GM18526 (cell line): ENCODE measurements around the gene SPATA2L.

Experiments used
- POLR2A ChIP-seq: IDR thresholded peaks from 3 replicates; pipeline ENCODE4 v1.6.1; 2011; ENCODE audit not compliant: insufficient read length; ENCODE audit errors: extremely low read depth

The SPATA2L gene

DNA sequence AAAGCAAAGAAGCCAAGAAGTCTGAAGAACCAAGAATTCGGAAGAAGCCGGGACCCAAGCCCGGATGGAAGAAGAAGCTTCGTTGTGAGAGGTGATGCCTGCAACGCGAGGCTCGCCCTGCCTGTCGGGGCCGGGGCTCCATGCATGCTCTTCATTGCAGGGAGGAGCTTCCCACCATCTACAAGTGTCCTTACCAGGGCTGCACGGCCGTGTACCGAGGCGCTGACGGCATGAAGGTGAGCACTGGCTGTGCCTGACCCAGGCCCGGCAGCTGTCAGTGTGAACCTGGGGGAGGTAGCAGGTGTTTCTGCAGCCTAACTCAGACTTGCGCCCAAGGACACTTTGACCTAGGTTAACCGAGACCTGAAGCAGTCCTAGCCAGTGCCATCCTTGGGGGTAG is 31.8 kb upstream of the SPATA2L start:
- no peak for TF ChIP-seq POLR2A

DNA sequence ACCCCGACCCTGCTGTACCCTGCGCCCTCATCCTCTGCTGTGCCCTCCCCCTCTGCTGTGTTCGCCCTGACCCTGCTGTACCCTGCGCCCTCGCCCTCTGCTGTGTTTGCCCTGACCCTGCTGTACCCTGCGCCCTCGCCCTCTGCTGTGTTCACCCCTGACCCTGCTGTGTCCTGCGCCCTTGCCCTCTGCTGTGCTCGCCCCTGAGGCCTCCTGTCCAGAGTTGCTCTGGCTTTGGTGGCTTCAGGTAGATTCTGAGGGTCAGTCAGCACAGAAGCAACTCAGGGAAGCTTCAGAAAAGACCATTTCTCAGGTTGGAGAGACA is 31.4 kb upstream of the SPATA2L start:
- TF ChIP-seq POLR2A, result no peak

DNA sequence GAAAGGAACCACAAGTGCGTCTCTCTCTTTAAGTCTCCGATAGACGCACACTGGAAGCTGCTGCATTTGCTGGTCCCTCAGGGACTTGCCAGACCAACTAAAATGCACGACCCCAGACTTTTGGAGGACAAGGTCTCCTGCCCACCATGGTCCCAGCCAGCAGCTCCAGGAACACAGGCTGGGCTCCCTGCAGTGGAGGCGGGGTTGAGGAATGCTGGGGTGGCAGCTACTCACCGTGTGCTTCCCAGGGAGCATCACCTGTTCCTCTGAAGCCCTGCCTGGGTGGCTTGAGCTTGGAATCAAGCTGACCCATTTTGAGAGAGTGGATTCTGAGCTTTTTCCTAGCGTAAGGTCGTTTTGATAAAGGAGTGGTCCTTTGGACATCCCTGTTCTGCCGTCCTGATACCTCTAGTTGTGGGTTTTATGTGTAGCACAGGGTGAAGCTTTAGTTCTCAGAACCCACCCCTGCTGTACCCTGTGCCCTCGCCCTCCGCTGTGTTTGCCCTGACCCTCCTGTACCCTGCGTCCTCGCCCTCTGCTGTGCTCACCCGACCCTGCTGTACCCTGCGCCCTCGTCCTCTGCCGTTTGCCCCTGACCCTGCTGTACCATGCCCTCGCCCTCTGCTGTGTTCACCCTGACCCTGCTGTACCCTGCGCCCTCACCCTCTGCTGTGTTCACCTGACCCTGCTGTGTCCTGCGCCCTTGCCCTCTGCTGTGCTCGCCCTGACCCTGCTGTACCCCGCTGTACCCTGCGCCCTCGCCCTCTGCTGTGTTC is 30.8 kb upstream of the SPATA2L start:
- no peak for TF ChIP-seq POLR2A

DNA sequence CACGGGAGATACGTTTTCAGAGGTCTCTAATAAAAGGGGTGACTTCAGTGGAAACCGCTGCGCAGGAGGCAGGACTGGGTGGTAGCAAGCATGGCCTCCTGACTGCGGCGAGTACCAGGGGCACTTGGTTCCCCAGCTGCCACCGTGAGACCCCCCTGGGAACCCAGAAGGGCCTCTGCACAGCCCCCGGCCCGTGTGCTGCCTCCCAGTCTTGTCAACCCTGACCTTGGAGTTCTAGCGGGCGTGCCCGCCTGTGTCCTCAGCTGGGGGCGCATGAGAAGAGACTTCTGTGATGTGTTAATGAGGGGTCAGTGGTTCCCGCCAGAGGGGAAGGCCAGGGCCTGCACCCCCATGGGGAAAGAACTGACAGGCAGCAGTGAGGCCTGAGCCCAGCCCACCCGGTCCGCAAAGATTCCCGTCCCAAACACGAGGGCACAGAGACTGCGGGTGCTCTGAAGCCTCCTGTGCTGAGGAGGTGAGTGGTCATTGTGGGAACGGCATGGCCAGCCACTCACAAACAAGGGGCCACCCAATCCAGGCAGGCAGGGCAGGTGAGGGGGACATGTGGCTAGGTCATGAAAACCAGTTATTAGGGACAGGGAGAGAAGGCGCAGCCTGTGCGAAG is 29.2 kb upstream of the SPATA2L start:
- TF ChIP-seq POLR2A, result no peak

DNA sequence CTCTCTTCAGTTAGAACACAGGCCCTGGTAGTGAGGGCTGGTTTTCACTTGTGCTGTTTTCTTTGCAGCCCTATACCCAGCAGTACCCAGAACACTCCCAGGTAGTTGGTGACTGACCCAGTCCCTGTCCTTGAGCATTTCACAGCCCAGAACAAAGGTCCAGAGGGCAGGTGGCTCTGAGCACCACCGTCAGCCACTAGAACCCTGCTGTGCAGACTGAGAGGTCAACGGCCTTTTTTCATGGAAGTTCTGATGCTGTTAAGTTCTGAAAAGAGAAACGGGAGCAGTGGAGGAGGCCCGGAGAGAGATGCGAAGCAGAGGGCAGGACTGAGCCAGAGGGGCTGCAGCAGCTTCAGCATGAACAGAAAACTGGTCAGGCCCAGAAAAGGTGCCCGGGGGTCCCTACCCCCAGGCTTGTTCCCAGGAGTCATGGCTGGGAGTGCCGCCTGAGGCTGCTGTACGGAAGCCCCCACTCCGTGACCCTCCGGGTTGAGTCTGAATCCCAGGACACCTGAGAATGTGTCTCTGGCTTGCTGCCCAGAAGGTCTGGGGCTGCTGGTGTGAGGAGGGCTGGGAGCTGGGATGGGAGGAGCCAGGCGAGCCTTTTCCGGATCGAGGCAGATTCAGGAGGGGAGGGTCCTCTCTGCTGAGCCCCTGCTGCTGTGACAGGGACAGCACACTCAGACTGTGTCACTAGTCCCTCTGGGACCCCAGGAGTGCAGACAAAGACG is 28.5 kb upstream of the SPATA2L start:
- no peak for TF ChIP-seq POLR2A

DNA sequence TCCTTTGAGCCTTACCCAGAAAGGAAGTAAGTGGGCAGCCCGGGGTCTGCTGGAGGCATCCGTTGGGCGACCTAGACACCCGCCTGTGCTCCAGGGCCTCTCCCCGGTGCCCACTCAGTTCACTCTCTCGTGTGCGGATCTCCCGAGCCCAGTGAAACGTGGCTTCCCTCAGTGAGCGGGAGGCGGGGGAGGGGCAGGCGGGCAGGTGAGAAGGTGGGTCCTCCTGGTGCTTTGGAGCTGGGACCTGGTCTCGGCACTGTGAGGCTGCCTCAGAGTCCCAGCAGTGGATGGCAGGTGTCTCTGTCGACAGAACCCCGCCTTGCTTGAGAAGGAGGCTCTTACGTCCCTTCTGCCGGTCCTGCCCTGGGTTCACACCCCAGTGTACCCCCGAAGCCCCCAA is 27.8 kb upstream of the SPATA2L start:
- no peak for TF ChIP-seq POLR2A

DNA sequence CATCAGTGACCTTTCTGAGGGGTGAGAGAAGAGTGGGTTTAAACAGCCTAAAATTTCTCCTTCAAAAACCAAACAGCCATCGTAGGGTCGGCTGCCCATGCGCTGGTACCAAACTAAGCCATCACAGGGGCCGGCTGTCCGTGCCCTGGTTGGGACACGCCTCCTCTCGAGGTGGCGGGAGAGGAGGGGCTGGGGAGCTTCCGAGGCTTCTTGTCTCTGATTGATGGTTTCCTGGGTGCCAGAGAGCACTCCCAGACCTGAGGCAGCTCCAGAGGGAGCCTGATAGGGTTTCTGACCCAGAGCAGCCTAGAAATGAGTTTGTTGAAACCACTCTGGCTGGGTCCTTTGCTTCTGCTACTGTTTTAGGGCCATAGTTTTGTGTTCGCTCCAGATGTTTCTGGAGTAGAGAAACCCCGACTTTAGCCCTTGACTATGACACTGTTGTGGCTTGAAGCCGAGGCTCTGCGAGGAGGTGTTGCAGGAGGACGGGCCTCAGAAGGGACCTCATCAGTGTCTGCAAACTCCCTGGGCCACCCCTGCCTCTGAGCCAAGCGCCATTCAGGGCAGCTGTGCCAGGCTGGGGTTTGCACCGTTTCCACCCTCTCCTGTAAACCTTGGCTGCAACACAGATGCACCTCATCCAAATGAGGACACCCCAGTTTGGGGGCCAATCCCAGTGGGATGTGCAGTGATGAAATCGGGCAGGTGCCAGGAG is 26.1 kb upstream of the SPATA2L start:
- no peak for TF ChIP-seq POLR2A

DNA sequence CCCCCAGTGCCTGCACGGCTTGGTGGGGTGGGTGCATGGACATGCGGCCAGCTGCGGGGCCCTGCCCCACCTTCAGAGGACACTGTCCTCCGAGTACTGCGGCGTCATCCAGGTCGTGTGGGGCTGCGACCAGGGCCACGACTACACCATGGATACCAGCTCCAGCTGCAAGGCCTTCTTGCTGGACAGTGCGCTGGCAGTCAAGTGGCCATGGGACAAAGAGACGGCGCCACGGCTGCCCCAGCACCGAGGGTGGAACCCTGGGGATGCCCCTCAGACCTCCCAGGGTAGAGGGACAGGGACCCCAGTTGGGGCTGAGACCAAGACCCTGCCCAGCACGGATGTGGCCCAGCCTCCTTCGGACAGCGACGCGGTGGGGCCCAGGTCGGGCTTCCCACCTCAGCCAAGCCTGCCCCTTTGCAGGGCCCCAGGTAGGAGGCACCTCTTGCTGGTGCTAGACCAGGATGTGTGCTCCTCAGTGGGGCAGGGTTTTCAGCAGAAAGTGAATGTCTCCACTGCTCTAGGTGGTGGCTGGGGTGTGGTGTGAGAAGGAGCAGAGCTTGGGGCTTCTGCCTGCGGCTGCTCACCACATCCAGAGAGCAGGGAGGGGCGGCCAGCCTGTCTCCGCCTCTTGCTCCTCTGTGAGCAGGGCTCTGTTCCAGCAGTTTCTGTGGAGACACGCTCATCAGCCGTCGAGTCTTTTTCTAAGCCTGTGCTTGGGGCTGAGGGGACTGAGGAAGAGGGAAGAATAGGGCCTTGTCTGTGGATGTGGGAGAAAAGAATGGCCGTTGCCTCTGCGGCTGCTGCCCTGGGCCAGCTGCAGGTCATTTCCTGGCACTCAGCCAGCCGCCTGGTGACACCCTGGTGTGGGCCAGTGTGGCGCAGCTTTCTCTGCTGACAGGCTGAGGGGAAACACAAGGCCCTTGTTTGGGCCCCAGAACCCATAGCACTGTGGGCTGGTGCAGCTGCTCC is 22.1 kb upstream of the SPATA2L start:
- no peak for TF ChIP-seq POLR2A

DNA sequence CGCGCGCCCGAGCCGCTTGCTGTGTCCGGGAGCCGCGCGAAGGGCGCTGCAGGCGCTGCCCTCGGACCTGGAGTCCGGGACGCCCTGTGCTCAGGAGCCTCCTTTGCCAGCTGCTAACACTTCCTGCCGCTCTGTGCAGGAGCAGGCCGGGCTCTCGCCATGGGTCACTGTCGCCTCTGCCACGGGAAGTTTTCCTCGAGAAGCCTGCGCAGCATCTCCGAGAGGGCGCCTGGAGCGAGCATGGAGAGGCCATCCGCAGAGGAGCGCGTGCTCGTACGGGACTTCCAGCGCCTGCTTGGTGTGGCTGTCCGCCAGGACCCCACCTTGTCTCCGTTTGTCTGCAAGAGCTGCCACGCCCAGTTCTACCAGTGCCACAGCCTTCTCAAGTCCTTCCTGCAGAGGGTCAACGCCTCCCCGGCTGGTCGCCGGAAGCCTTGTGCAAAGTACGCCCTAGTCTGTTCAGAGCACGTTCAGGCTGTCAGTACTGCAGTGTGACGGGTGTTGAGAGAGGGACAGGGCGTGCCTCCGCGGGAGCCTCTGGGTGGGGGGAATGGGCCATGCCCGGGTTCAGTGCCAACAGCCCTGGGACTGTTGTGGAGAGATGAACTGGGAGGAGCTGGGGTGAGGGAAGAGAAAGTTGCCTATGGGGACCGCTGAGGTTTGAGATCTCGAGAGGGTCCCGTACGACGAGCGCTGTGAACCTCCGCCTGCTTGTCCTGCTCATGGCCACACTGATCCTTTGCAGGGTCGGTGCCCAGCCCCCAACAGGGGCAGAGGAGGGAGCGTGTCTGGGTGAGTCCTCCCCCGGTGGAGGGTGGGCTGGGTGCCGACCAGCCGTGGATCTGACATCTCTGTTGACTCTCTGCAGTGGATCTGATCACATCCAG is 21.1 kb upstream of the SPATA2L start:
- TF ChIP-seq POLR2A, result no peak

DNA sequence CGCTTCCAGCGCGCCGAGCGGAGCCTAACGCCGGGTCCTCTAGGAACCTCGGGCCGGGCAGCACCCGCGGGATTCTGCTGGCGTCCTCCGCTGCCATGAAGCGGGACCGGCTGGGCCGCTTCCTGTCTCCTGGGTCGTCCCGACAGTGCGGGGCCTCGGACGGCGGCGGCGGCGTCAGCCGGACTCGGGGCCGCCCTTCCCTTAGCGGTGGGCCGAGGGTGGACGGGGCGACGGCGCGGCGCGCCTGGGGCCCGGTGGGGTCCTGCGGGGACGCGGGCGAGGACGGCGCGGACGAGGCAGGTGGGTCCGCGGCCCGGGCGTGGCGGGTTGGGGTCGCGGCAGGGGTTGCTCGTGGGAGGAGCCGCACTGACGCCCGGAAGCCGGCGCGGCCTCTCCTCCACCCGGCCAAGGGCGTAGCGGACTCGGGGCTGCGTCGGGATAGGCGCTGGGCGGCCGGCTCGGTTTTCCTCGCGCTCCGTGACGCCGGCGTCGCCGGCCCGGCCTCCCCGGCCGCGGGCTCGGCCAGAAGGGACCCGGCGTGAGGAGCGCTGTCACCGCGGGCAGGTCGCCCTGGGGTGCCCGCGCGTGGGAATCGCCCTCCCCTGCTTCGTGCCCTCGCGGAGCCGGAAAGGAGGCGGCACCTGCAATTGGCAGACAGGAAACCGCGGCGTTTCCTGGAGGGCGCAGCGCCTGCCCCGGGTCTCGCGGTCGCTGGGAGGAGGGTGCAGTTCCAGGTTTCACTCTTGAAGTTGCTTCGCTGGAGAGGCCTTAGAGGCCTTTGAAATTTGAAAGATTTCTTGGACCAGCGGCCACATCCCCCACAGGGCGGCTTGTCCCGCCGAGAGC is 20.3 kb upstream of the SPATA2L start:
- TF ChIP-seq POLR2A, result peak; percentile 39

DNA sequence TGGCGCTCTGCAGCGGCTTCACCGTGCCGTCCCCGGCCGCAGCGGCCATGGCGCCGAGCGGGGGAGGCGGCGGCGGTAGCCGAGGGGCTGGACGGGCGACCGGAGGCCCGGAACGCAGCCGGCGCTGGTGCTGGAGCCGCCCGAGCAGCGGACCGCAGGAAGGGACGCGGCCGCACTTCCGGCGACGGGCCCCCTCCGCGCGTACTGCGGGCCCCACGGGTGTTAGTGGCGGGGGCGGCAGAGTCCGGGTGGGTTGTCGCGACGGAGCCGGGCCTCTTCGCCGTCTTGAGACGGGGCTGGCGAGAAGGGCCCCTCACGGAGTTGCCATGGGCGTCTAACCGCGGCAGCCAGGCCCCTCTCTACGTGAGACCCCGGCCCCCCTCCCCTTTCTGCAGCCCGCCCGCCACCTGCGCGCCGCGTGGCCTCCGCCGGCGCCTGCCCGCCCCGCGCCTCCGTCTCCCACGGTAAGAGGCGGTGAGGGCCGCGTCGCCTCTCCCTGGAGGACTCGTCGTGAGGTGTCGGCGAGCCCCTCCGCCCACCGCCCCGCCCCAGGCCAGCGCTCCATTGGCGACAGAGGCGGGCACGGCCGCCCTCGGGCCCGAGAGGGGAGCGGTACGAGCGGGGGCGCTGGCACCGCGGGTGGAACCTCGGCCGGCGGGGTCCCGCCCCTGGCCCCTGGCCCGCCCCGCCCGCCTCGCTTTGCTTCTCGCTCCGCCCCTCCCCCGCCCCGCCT is 19.5 kb upstream of the SPATA2L start, which contains the start of the genes VPS9D1 and ZNF276:
Gene VPS9D1, minus strand, starts transcription at position 86 of the 733 bp plus-strand sequence. Its CDS starts 37 bp downstream, at position 49.
Gene ZNF276, plus strand, starts transcription at position 725 of the 733 bp plus-strand sequence. CDS start 104 bp downstream, outside the sequence.
- peak; percentile 30 for TF ChIP-seq POLR2A

DNA sequence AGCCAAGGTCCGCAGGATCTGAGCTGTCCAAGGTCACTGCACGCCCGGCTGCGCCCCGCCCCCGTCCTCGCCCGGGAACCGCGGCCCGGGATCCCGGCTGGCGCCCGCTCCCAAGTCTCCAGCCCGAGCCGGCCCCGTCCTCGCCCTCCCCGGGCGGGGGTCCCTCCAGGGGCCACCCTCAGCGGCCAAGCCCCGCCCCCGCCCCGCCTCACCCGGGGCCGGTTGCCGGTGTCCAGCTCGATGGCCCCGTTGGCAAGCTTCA is 19.0 kb upstream of the SPATA2L start:
- TF ChIP-seq POLR2A, result no peak
